ENCODE data around the gene C12orf56. TPM values are rescaled to one million over a fixed set of nuclear protein-coding genes. Genes with fewer than 3 reads are reported as not detected.
"Not testable (repeated sequence)": the region's sequence is repeated elsewhere in the genome, so short reads cannot be mapped to it uniquely, and the experiment has no call there.

Gene C12orf56
- total RNA-seq, 2 experiments from 2014 or later, result not detected

GRCh38 chr12:64356209-64356608 is 34.3 kb downstream of the C12orf56 start:
- not testable (repeated sequence) for H3K4me1 Mint-ChIP-seq; H3K9me3 Mint-ChIP-seq; DNase-seq; H3K27ac Mint-ChIP-seq; H3K36me3 Mint-ChIP-seq; H3K27me3 Mint-ChIP-seq; ATAC-seq (ENCODE audit: low read depth); H3K4me3 Mint-ChIP-seq
- POLR2A ChIA-PET, result interaction anchor here (0.7 kb wide), 1 partner anchor 43 kb away, joined by 5 read pairs; no protein-coding TSS in a partner anchor

GRCh38 chr12:64352181-64352580 is 38.4 kb downstream of the C12orf56 start:
- DNase-seq (no peak), ATAC-seq (ENCODE audit: low read depth) (no peak)
- Mint-ChIP-seq H3K36me3 (peaks cover 3% of the 10 kb centered on the region), H3K4me3 (no peak overlapping the region), H3K27ac (no peak overlapping the region), H3K27me3 (peaks cover 4% of the 10 kb centered on the region), H3K4me1 (no peaks in the 10 kb centered on the region), H3K9me3 (peaks cover 17% of the 10 kb centered on the region)
- POLR2A ChIA-PET, result no interaction called here

GRCh38 chr12:64351265-64351664 is 39.3 kb downstream of the C12orf56 start:
- no peak overlapping the region for H3K4me3 Mint-ChIP-seq
- no peaks in the 10 kb centered on the region for H3K36me3 Mint-ChIP-seq
- peaks cover 12% of the 10 kb centered on the region for H3K9me3 Mint-ChIP-seq
- ATAC-seq (ENCODE audit: low read depth), result no peak
- no peak for DNase-seq
- no peaks in the 10 kb centered on the region for H3K4me1 Mint-ChIP-seq
- POLR2A ChIA-PET, result no interaction called here
- no peak overlapping the region for H3K27ac Mint-ChIP-seq
- peaks cover 2% of the 10 kb centered on the region for H3K27me3 Mint-ChIP-seq

- Mint-ChIP-seq H3K4me1 (no peaks in the 10 kb centered on the region), H3K4me3 (no peak overlapping the region), H3K36me3 (no peaks in the 10 kb centered on the region), H3K27me3 (no peaks in the 10 kb centered on the region), H3K27ac (no peak overlapping the region), H3K9me3 (peaks cover 9% of the 10 kb centered on the region)
- DNase-seq (no peak), ATAC-seq (ENCODE audit: low read depth) (no peak)
- POLR2A ChIA-PET, result no interaction called here
These were observed 42.9 kb downstream of the C12orf56 start for GRCh38 chr12:64347630-64348029.

GRCh38 chr12:64344631-64345030 is 45.9 kb downstream of the C12orf56 start:
- H3K27me3 Mint-ChIP-seq; ATAC-seq (ENCODE audit: low read depth): not testable (repeated sequence)

GRCh38 chr12:64340546-64340945 is 50.0 kb downstream of the C12orf56 start:
- ATAC-seq (ENCODE audit: low read depth); H3K36me3 Mint-ChIP-seq; POLR2A ChIA-PET: not testable (repeated sequence)

More at GRCh38 chr12:64344631-64345030, 45.9 kb downstream of the C12orf56 start:
- POLR2A ChIA-PET, H3K9me3 Mint-ChIP-seq, H3K4me1 Mint-ChIP-seq, H3K27ac Mint-ChIP-seq, H3K4me3 Mint-ChIP-seq, H3K36me3 Mint-ChIP-seq, DNase-seq: not testable (repeated sequence)

GRCh38 chr12:64335886-64336466 is 54.6 kb downstream of the C12orf56 start:
- H3K36me3 Mint-ChIP-seq, result no peaks in the 10 kb centered on the region
- no peak overlapping the region for H3K27ac Mint-ChIP-seq
- no peak for DNase-seq
- no peaks in the 10 kb centered on the region for H3K27me3 Mint-ChIP-seq
- H3K4me3 Mint-ChIP-seq, result no peak overlapping the region
- peaks cover 3% of the 10 kb centered on the region for H3K4me1 Mint-ChIP-seq
- POLR2A ChIA-PET, result no interaction called here
- no peaks in the 10 kb centered on the region for H3K9me3 Mint-ChIP-seq
- ATAC-seq (ENCODE audit: low read depth), result no peak

More at GRCh38 chr12:64340546-64340945, 50.0 kb downstream of the C12orf56 start:
- not testable (repeated sequence) for H3K4me3 Mint-ChIP-seq, H3K4me1 Mint-ChIP-seq, H3K9me3 Mint-ChIP-seq, H3K27ac Mint-ChIP-seq, H3K27me3 Mint-ChIP-seq, DNase-seq

GRCh38 chr12:64332938-64333337 is 57.6 kb downstream of the C12orf56 start:
- DNase-seq (no peak), ATAC-seq (ENCODE audit: low read depth) (no peak)
- Mint-ChIP-seq H3K27ac (no peak overlapping the region), H3K9me3 (peaks cover 1% of the 10 kb centered on the region), H3K36me3 (no peaks in the 10 kb centered on the region), H3K4me1 (peaks cover 3% of the 10 kb centered on the region), H3K4me3 (no peak overlapping the region), H3K27me3 (no peaks in the 10 kb centered on the region)
- POLR2A ChIA-PET, result no interaction called here

- peaks cover 1% of the 10 kb centered on the region for H3K9me3 Mint-ChIP-seq
- no peaks in the 10 kb centered on the region for H3K27me3 Mint-ChIP-seq
- no peak for ATAC-seq (ENCODE audit: low read depth)
- H3K4me1 Mint-ChIP-seq, result peaks cover 3% of the 10 kb centered on the region
- H3K27ac Mint-ChIP-seq, result no peak overlapping the region
- no peak for DNase-seq
- no peaks in the 10 kb centered on the region for H3K36me3 Mint-ChIP-seq
- H3K4me3 Mint-ChIP-seq, result no peak overlapping the region
- POLR2A ChIA-PET, result no interaction called here
These were observed 58.3 kb downstream of the C12orf56 start for GRCh38 chr12:64332296-64332695.

- H3K27ac Mint-ChIP-seq; H3K27me3 Mint-ChIP-seq; H3K9me3 Mint-ChIP-seq; H3K36me3 Mint-ChIP-seq; DNase-seq; H3K4me1 Mint-ChIP-seq; H3K4me3 Mint-ChIP-seq; POLR2A ChIA-PET; ATAC-seq (ENCODE audit: low read depth): not testable (repeated sequence)
These were observed 61.4 kb downstream of the C12orf56 start for GRCh38 chr12:64329031-64329710.

- H3K27ac Mint-ChIP-seq, result no peak overlapping the region
- no peaks in the 10 kb centered on the region for H3K9me3 Mint-ChIP-seq
- no peaks in the 10 kb centered on the region for H3K4me1 Mint-ChIP-seq
- ATAC-seq (ENCODE audit: low read depth) (no peak), DNase-seq (no peak)
- POLR2A ChIA-PET, result no interaction called here
- H3K4me3 Mint-ChIP-seq, result no peak overlapping the region
- H3K36me3 Mint-ChIP-seq, result no peaks in the 10 kb centered on the region
- H3K27me3 Mint-ChIP-seq, result no peaks in the 10 kb centered on the region
These were observed 65.5 kb downstream of the C12orf56 start for GRCh38 chr12:64325055-64325454.

GRCh38 chr12:64323476-64324225 is 66.9 kb downstream of the C12orf56 start:
- H3K27ac Mint-ChIP-seq, result no peak overlapping the region
- H3K9me3 Mint-ChIP-seq, result no peaks in the 10 kb centered on the region
- no peaks in the 10 kb centered on the region for H3K27me3 Mint-ChIP-seq
- POLR2A ChIA-PET, result interaction anchor here (1.1 kb wide), 1 partner anchor 101 kb away, joined by 3 read pairs; the partner anchor contains the start of gene KICS2
- H3K4me3 Mint-ChIP-seq, result no peak overlapping the region
- no peak for DNase-seq
- no peaks in the 10 kb centered on the region for H3K4me1 Mint-ChIP-seq
- H3K36me3 Mint-ChIP-seq, result no peaks in the 10 kb centered on the region
- no peak for ATAC-seq (ENCODE audit: low read depth)

- Mint-ChIP-seq H3K4me3 (no peak overlapping the region), H3K9me3 (no peaks in the 10 kb centered on the region), H3K27ac (no peak overlapping the region), H3K4me1 (no peaks in the 10 kb centered on the region), H3K27me3 (no peaks in the 10 kb centered on the region), H3K36me3 (no peaks in the 10 kb centered on the region)
- no peak for DNase-seq
- ATAC-seq (ENCODE audit: low read depth), result no peak
- POLR2A ChIA-PET, result interaction anchor here (1.1 kb wide), 1 partner anchor 101 kb away, joined by 3 read pairs; the partner anchor contains the start of gene KICS2
These were observed 67.6 kb downstream of the C12orf56 start for GRCh38 chr12:64323006-64323405.

GRCh38 chr12:64320611-64321010 is 69.9 kb downstream of the C12orf56 start:
- no peaks in the 10 kb centered on the region for H3K36me3 Mint-ChIP-seq
- no peak overlapping the region for H3K27ac Mint-ChIP-seq
- DNase-seq (no peak), ATAC-seq (ENCODE audit: low read depth) (no peak)
- H3K27me3 Mint-ChIP-seq, result no peaks in the 10 kb centered on the region
- no peaks in the 10 kb centered on the region for H3K9me3 Mint-ChIP-seq
- no peaks in the 10 kb centered on the region for H3K4me1 Mint-ChIP-seq
- POLR2A ChIA-PET, result no interaction called here
- H3K4me3 Mint-ChIP-seq, result no peak overlapping the region

Data from activated naive CD8-positive, alpha-beta T cell treated with anti-CD3 and anti-CD28 coated beads, Interleukin-2, amount 10 ng/mL, durations not matched to agents 7 days and 5 days (primary cell).